HL-60 (cell line): ENCODE data around the gene DNASE1L3.

Source experiments
- DNase-seq, 2 experiments: peaks; one replicate each; pipeline ENCODE4 v3.0.0-alpha.2; 2010 to 2020; ENCODE audit warnings: low read depth in 1 of 2, low spot score in 1 of 2
- H3K27ac ChIP-seq: fragments of 250-450 bp; sonication (Bioruptor Pico); replicated peaks from 2 replicates; pipeline ENCODE4 v1.5.1; 2020; ENCODE audit warnings: mild to moderate bottlenecking, moderate library complexity
- H3K27me3 ChIP-seq: fragments of 250-450 bp; sonication (Bioruptor Pico); 2 replicates; pipeline ENCODE4 v1.5.1; 2021; ENCODE audit warnings: mild to moderate bottlenecking, moderate library complexity; ENCODE audit not compliant: insufficient read depth, poor library complexity, severe bottlenecking
- H3K4me3 ChIP-seq: replicated peaks from 2 replicates; pipeline ENCODE4 v1.5.1; 2011; ENCODE audit warnings: mild to moderate bottlenecking, control low read depth, low read length; ENCODE audit not compliant: insufficient read depth
- GABPA ChIP-seq: IDR thresholded peaks from 2 replicates; pipeline ENCODE4 v1.6.1; 2012; ENCODE audit warnings: low read depth
- POLR2AphosphoS5 ChIP-seq: IDR thresholded peaks from 2 replicates; pipeline ENCODE4 v1.6.1; 2012; ENCODE audit warnings: low read depth
- REST ChIP-seq: IDR thresholded peaks from 2 replicates; pipeline ENCODE4 v1.6.1; 2012; ENCODE audit warnings: low read depth; ENCODE audit not compliant: insufficient replicate concordance
- SPI1 ChIP-seq: IDR thresholded peaks from 2 replicates; pipeline ENCODE4 v1.6.1; 2012; ENCODE audit warnings: low read depth, mild to moderate bottlenecking, borderline replicate concordance
- TF ChIP-seq, protein P1 (sequence below): IDR thresholded peaks from one replicate; pipeline ENCODE4 v1.5.1; 2011; ENCODE audit warnings: low read length, control low read depth, inconsistent platforms; ENCODE audit not compliant: insufficient read depth

The DNASE1L3 gene

GRCh38 chr3:58144478-58145325 lies 66.1 kb downstream of the DNASE1L3 start:
- Histone ChIP-seq H3K4me3 (no peak overlapping the region), H3K27me3 (no peaks in the 10 kb centered on the region), H3K27ac (no peak overlapping the region)
- no peak for DNase-seq
- no peak for TF ChIP-seq GABPA
- TF ChIP-seq SPI1: no peak
- TF ChIP-seq, protein P1, sequence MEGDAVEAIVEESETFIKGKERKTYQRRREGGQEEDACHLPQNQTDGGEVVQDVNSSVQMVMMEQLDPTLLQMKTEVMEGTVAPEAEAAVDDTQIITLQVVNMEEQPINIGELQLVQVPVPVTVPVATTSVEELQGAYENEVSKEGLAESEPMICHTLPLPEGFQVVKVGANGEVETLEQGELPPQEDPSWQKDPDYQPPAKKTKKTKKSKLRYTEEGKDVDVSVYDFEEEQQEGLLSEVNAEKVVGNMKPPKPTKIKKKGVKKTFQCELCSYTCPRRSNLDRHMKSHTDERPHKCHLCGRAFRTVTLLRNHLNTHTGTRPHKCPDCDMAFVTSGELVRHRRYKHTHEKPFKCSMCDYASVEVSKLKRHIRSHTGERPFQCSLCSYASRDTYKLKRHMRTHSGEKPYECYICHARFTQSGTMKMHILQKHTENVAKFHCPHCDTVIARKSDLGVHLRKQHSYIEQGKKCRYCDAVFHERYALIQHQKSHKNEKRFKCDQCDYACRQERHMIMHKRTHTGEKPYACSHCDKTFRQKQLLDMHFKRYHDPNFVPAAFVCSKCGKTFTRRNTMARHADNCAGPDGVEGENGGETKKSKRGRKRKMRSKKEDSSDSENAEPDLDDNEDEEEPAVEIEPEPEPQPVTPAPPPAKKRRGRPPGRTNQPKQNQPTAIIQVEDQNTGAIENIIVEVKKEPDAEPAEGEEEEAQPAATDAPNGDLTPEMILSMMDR: no peak
- no peak for TF ChIP-seq REST
- TF ChIP-seq POLR2AphosphoS5: no peak

- no peak for DNase-seq
- H3K27ac ChIP-seq: no peak overlapping the region
- no peak overlapping the region for H3K4me3 ChIP-seq
- no peak for TF ChIP-seq POLR2AphosphoS5
- TF ChIP-seq GABPA: no peak
- TF ChIP-seq, protein P1: no peak
- TF ChIP-seq SPI1: no peak
- TF ChIP-seq REST: no peak
- no peaks in the 10 kb centered on the region for H3K27me3 ChIP-seq
Observed at GRCh38 chr3:58143417-58144055, 67.2 kb downstream of the DNASE1L3 start.
